Neural progenitor cell (in vitro differentiated cells): ENCODE results near the gene SEPTIN2.

Experiments
- EZH2phosphoT487 ChIP-seq: fragments of 200-600 bp; sonication (generic); IDR thresholded peaks from 2 replicates; pipeline ENCODE4 v1.6.1; 2017; ENCODE audit warnings: antibody characterized with exemption
- TF ChIP-seq, protein P1 (sequence below): fragments of 200-600 bp; sonication (generic); IDR thresholded peaks from 2 replicates; pipeline ENCODE4 v1.5.1; 2017; ENCODE audit warnings: antibody characterized with exemption, mild to moderate bottlenecking

DNA sequence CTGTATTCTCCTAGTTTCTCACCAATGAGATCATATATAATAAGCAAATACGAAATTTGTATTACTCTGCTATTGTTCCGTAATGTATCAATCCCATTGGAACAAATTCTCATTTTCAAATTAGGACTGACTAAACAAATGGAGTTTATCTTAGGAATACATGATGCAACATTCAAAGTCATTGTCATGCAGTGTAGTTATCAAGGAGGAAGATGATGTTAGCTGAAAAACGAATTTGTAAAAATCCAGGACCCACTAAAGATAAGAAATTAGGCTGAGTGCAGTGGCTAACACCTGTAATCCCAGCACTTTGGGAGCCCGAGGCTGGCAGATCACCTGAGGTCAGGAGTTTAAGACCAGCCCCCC, 14.9 kb downstream of the SEPTIN2 start:
- TF ChIP-seq, protein P1, sequence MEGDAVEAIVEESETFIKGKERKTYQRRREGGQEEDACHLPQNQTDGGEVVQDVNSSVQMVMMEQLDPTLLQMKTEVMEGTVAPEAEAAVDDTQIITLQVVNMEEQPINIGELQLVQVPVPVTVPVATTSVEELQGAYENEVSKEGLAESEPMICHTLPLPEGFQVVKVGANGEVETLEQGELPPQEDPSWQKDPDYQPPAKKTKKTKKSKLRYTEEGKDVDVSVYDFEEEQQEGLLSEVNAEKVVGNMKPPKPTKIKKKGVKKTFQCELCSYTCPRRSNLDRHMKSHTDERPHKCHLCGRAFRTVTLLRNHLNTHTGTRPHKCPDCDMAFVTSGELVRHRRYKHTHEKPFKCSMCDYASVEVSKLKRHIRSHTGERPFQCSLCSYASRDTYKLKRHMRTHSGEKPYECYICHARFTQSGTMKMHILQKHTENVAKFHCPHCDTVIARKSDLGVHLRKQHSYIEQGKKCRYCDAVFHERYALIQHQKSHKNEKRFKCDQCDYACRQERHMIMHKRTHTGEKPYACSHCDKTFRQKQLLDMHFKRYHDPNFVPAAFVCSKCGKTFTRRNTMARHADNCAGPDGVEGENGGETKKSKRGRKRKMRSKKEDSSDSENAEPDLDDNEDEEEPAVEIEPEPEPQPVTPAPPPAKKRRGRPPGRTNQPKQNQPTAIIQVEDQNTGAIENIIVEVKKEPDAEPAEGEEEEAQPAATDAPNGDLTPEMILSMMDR = no peak
- TF ChIP-seq EZH2phosphoT487 = no peak
